Measurements from ENCODE around the gene IQSEC1. TPM values are rescaled to one million over a fixed set of nuclear protein-coding genes. Genes with fewer than 3 reads are reported as not detected.

IQSEC1 gene
- total RNA-seq, 1 donor from 2014 or later = 29.5 TPM

GRCh38 chr3:13121553-13122001, 48.3 kb upstream of the IQSEC1 start:
- TF ChIP-seq EZH2 (IDR thresholded peaks at IDR 0.05; ENCODE audit: insufficient read depth, low read length) (no peak), CTCF (IDR thresholded peaks at IDR 0.05; ENCODE audit: insufficient read depth, low read depth, low read length) (no peak)
- no peaks in the 10 kb centered on the region for H3K9me3 Mint-ChIP-seq (ENCODE audit: unreplicated experiment)
- no peak overlapping the region for H3K4me3 Mint-ChIP-seq (ENCODE audit: unreplicated experiment)
- Histone ChIP-seq H3K27me3 (ENCODE audit: insufficient read depth, low read length) (no peaks in the 10 kb centered on the region), H3K9me3 (ENCODE audit: insufficient read depth, low read depth, low read length) (no peaks in the 10 kb centered on the region), H3K4me3 (ENCODE audit: insufficient read depth, low read depth, low read length) (no peak overlapping the region), H3K4me2 (ENCODE audit: low read length) (no peak overlapping the region), H3K4me1 (ENCODE audit: insufficient read depth, low read length) (no peaks in the 10 kb centered on the region), H3K9ac (ENCODE audit: low read length) (no peak overlapping the region), H3K27ac (ENCODE audit: low read depth, low read length) (no peak overlapping the region), H4K20me1 (ENCODE audit: insufficient read depth, low read length) (no peaks in the 10 kb centered on the region), H3K79me2 (ENCODE audit: insufficient read depth, low read length) (no peaks in the 10 kb centered on the region), H2AFZ (ENCODE audit: low read depth, low read length) (no peak overlapping the region), H3K36me3 (ENCODE audit: insufficient read depth, low read length) (no peaks in the 10 kb centered on the region)
- H3K27me3 Mint-ChIP-seq (ENCODE audit: low read depth, unreplicated experiment) = peaks cover 49% of the 10 kb centered on the region
- FAIRE-seq (no peak), DNase-seq (ENCODE audit: low read depth) (no peak)
- peaks cover 2% of the 10 kb centered on the region for H3K36me3 Mint-ChIP-seq (ENCODE audit: low read depth, unreplicated experiment)
- H3K4me1 Mint-ChIP-seq (ENCODE audit: low read depth, unreplicated experiment) = no peaks in the 10 kb centered on the region
- H3K27ac Mint-ChIP-seq (ENCODE audit: unreplicated experiment) = no peak overlapping the region

- no peak for TF ChIP-seq EZH2 (IDR thresholded peaks at IDR 0.05; ENCODE audit: insufficient read depth, low read length)
- TF ChIP-seq CTCF (IDR thresholded peaks at IDR 0.05; ENCODE audit: insufficient read depth, low read depth, low read length) = no peak
- no peak overlapping the region for H2AFZ ChIP-seq (ENCODE audit: low read depth, low read length)
- H3K4me3 ChIP-seq (ENCODE audit: insufficient read depth, low read depth, low read length) = no peak overlapping the region
- no peaks in the 10 kb centered on the region for H3K4me1 ChIP-seq (ENCODE audit: insufficient read depth, low read length)
- H3K9me3 ChIP-seq (ENCODE audit: insufficient read depth, low read depth, low read length) = no peaks in the 10 kb centered on the region
- Mint-ChIP-seq H3K27ac (ENCODE audit: unreplicated experiment) (no peak overlapping the region), H3K36me3 (ENCODE audit: low read depth, unreplicated experiment) (peaks cover 2% of the 10 kb centered on the region), H3K27me3 (ENCODE audit: low read depth, unreplicated experiment) (peaks cover 51% of the 10 kb centered on the region), H3K9me3 (ENCODE audit: unreplicated experiment) (no peaks in the 10 kb centered on the region), H3K4me1 (ENCODE audit: low read depth, unreplicated experiment) (no peaks in the 10 kb centered on the region), H3K4me3 (ENCODE audit: unreplicated experiment) (no peak overlapping the region)
- no peaks in the 10 kb centered on the region for H3K27me3 ChIP-seq (ENCODE audit: insufficient read depth, low read length)
- H3K9ac ChIP-seq (ENCODE audit: low read length) = no peak overlapping the region
- no peak for FAIRE-seq
- H3K79me2 ChIP-seq (ENCODE audit: insufficient read depth, low read length) = no peaks in the 10 kb centered on the region
- DNase-seq (ENCODE audit: low read depth) = no peak
- no peak overlapping the region for H3K4me2 ChIP-seq (ENCODE audit: low read length)
- H3K36me3 ChIP-seq (ENCODE audit: insufficient read depth, low read length) = no peaks in the 10 kb centered on the region
- H3K27ac ChIP-seq (ENCODE audit: low read depth, low read length) = no peak overlapping the region
- no peaks in the 10 kb centered on the region for H4K20me1 ChIP-seq (ENCODE audit: insufficient read depth, low read length)
Measured at GRCh38 chr3:13120928-13121552, 47.8 kb upstream of the IQSEC1 start.

GRCh38 chr3:13120289-13120927, 47.2 kb upstream of the IQSEC1 start:
- Histone ChIP-seq H3K27ac (ENCODE audit: low read depth, low read length) (no peak overlapping the region), H3K9ac (ENCODE audit: low read length) (no peak overlapping the region), H3K79me2 (ENCODE audit: insufficient read depth, low read length) (no peaks in the 10 kb centered on the region), H3K4me1 (ENCODE audit: insufficient read depth, low read length) (no peaks in the 10 kb centered on the region), H2AFZ (ENCODE audit: low read depth, low read length) (no peak overlapping the region), H3K27me3 (ENCODE audit: insufficient read depth, low read length) (no peaks in the 10 kb centered on the region), H3K36me3 (ENCODE audit: insufficient read depth, low read length) (no peaks in the 10 kb centered on the region), H4K20me1 (ENCODE audit: insufficient read depth, low read length) (no peaks in the 10 kb centered on the region), H3K4me2 (ENCODE audit: low read length) (no peak overlapping the region), H3K4me3 (ENCODE audit: insufficient read depth, low read depth, low read length) (no peak overlapping the region), H3K9me3 (ENCODE audit: insufficient read depth, low read depth, low read length) (no peaks in the 10 kb centered on the region)
- TF ChIP-seq EZH2 (IDR thresholded peaks at IDR 0.05; ENCODE audit: insufficient read depth, low read length) (no peak), CTCF (IDR thresholded peaks at IDR 0.05; ENCODE audit: insufficient read depth, low read depth, low read length) (no peak)
- FAIRE-seq = no peak
- Mint-ChIP-seq H3K4me3 (ENCODE audit: unreplicated experiment) (no peak overlapping the region), H3K36me3 (ENCODE audit: low read depth, unreplicated experiment) (peaks cover 2% of the 10 kb centered on the region), H3K27me3 (ENCODE audit: low read depth, unreplicated experiment) (peaks cover 50% of the 10 kb centered on the region), H3K4me1 (ENCODE audit: low read depth, unreplicated experiment) (no peaks in the 10 kb centered on the region), H3K27ac (ENCODE audit: unreplicated experiment) (no peak overlapping the region), H3K9me3 (ENCODE audit: unreplicated experiment) (no peaks in the 10 kb centered on the region)
- DNase-seq (ENCODE audit: low read depth) = no peak
